NCI-H2107 treated with DMSO at 0.1 percent for 48 hours (cell line): ENCODE results near the gene CTNNBL1.

ENCODE experiments used
- DNase-seq: peaks from one replicate; lab custom pipeline; 2025; ENCODE audit not compliant: unreplicated experiment; lab: John Stamatoyannopoulos, UW

The CTNNBL1 gene

DNA sequence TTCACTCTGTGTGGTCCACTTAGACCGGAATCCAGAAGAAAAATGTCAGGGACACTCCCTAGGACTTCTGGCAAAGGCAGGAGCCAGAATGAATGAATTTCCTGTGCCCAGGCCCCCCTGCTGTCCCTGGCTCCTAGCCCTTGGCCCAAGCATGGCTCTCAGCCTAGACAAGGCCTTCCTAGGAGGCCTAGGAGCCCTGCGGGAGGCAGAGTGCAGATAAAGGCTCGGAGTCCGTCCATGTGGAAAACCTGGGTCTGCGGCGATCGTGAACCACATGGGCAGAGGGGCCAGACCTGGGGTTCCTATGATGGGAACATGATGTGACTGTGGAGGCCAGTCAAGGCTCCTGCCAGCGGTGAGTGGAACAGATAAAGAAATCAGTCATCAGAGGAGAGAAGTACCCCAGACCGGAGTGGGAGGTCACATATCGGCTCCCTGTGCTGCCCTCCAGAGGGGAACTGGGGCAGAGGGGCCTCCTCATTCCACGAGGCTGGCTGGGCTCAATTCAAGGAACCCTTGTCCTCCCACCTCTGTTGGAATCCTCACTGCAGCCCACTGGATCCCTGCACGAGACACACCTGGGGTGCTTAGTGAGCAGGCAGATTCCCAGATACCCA lies 203.2 kb downstream of the CTNNBL1 start:
- no peak for DNase-seq

DNA sequence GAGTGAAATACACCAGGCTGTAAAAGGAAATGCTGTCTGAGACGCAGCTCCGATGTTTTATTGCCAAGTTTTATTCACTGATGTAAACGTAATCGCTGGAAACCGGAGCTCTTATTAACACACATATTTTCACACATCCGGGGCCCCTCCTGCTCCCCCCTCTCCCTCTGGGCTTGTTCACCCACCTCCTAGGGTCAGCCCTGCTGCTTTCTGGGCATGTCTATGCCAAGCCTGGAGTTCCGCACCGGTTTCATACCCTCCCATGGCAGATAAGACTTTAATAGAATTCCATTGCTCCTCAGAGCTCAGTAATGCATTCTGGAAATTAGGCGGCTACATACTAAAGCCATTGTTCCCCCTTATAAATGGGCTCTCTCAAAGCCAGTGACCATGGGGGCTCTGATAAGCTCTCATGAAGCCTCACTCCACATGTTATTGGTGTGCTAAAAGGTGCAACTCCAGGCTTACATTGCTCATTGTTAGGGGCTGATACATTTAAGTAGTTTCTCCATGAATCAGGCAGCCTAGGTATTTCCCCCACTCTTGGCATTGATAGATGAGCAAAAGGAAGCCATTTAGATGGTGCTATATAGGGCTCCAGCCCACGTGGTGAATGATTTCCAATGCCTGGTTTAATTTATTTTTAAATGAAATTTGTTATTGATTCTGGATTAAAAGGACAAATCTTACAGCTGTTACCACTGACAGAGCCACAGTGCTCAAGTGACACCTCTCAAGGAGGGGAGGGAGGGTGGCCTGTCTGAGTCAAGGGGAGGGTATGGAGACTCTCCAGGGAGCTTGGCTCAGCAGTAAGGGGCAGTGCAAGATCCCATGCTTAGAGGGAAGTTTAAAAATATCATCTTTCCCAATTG lies 204.6 kb downstream of the CTNNBL1 start:
- no peak for DNase-seq

DNA sequence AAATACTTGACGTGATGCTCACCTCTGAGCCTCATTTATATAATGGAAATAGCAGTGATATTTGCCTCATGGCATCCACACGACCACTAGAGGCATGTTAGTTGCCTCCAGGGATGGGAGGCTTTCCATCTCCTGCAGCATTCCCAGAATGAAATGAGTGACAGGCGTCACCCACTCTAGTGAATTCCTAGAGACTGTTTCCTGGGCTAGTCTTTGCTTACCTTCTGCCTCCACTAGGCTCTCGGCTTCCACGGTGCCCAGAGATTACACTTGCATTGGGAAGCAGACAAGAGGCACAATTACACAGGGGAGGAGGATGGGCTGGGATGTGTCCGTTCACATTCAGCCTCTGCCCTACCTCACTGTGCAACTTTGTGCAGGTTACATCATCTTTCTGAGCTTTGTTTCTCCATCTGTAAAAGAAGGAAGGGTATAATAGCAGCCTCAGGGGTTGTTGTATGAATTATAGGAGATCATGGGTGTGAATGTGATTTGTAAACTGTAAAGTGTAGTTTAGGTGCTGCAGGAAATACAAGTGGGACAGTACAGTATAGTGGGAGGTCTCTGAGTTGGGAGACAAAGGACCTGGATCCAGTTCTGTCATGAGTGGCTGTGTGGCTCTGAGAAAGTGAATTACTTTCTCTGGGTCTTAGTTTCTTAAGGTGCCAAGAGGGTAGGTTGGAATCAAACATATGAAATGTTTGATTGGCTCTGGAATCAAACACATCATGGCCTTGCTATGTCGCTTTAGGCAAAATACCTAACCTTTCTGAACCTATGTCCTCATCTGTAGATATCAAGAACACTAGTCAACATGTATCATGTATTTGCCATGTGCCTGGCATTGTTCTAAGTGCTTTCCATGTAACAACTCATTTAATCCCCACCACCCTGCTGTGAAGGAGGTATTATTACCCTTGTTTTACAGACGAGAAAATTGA lies 205.5 kb downstream of the CTNNBL1 start:
- no peak for DNase-seq

DNA sequence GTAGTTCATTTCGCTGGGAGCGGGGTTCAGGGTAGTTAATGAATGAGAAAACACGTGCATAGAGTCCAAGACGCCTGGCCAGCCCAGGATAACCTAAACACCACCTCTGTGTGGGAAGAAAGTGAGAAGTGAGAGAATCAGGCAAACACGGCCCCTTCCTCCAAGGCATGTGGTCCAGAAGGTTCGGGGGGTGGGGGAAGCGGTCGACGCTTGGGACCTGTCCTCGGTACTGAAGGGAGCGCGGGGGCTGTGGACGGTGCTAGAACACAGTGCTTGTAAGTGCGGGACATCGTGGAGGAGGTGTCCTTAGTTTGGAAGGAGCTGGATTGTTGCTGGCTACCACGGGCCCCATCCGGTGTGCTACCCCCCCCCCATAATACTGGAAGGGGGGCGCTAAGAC lies 207.4 kb downstream of the CTNNBL1 start:
- DNase-seq, result no peak

DNA sequence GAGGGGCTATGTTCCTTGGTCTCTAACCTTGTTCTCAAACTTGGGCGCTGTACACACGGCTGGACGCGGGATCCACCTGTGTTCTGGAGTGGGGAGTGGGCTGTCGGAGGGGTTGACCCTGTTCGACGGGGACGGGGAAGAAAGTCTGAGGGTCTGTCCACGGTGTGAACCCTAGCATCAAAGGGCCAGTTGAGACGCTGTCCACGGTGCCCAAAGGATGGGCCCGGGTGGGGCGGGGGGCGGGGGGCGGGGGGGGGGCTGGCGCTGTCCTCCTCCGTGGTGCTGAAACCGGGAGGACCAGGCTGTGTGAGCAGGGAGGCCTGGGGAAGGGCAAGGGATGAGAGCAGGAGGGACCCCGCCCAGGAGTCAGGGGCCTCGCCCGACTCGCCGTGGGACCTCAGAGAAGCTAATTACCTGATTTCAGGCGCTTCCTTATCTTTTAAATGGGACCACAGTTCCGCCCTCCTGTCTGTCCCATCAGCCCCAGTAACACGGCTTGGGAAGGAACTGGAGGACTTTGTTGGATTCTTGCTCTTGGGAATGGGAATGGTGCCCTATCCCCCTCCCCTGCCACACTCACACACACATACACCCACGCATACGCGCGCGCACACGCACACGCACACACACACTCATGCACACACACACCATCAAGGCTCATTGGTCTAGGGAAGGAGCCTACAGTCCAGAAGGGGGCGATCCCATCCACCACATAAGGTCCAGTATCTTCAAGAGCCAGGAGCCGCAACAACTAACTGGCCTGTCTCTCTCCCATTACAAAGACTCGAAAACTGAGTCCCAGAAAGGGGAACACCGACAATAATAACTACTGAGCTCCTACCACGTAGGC lies 208.0 kb downstream of the CTNNBL1 start:
- DNase-seq, result no peak

DNA sequence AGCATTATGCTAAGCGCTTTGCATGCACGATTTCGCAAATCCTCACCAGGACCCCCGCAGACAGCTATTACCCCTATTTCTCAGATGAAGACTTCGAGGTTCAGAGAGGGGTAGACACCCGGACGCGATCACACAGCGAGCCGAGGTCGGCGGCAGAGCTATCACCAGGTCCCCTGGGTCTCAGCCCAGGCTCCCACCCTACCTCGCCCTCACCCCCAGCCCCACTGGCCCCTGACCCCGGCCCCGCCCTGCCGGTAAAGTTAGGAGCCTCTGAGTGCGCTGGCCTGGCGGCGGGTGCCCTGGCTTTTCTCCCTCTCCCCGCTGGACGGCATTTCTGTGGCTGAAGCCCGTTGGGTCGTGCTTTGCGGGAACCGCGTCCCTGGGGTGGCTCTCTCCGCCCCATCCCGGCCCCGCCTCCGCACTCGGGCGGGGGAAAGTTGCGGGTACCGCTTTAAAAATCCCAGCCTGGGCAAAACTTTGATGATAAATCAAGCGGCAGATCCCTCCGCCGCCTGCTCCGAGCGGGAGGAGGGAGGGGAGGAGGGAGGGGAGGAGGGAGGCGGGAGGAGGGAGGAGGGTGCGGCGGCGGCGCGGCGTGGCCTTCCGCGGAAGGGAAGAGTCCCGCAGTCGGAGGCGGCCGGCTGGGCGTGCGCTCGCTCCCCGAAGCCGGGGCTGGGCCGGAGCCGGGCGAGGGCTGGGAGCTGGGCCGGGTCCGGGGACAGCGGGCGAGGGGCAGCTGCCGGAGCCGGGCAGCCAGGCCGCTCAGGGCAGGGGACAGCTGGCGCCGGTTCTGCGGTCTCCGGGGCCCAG lies 208.9 kb downstream of the CTNNBL1 start, which contains the start of gene VSTM2L:
VSTM2L (plus strand) TSS at position 624 of the 810 bp plus-strand sequence. CDS start 224 bp downstream, outside the sequence.
- no peak for DNase-seq

DNA sequence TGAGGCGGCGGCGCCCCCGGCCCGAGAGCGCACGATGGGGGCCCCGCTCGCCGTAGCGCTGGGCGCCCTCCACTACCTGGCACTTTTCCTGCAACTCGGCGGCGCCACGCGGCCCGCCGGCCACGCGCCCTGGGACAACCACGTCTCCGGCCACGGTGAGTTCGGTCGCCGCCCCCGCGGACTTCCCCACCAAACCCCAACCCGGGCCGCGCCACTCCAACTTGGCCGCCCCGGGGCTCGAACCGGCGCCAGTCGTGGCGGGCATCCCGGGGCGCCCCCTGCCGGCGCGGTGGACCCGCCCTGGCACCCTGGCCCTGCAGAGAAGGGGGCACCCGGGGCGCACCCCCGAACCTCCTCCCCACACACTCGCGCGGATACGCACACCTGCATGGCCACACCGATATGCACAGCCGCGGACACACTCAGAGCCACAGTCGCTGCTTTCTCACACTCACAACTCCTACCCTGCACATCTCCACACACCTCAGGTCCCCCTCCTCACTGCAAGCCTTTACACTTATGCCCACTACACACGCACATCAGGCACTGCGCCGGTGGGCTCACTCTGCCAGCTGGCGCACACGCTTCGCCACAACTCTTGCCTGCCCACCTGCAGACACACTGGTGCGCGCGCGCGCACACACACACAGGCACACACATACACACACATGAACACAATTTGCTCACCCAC lies 209.6 kb downstream of the CTNNBL1 start:
- DNase-seq, result no peak

DNA sequence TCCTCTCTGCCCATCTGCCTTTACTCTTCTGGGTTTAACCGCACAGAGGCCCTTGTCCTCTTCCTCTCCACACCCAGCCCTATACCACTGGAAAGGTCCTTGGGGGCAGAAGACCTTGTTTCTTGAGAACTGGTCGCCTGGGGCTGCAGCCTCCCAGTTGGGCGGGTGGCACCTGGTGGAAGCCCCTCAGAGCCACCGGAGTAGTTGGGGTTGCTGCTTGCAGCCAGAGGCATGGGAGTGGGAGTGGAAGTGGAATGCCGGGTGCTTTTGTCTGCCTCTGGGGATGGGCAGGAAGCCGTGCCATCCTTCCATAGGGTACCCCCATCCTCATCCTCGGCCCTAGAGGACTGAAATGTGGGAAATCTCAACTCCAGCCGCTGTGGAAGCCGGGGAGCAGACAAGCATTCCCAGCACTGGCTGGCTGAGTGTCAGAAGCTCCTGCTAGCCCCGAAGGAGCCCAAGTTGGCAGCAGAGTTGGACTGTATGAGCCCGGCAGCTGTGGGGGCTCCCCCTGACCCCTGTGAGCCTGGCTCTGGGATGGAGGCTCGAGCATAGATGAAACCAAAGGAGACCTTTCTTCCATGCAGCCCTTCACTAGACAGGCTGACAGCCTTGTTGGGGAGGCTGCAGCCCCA lies 210.3 kb downstream of the CTNNBL1 start:
- DNase-seq, result no peak

DNA sequence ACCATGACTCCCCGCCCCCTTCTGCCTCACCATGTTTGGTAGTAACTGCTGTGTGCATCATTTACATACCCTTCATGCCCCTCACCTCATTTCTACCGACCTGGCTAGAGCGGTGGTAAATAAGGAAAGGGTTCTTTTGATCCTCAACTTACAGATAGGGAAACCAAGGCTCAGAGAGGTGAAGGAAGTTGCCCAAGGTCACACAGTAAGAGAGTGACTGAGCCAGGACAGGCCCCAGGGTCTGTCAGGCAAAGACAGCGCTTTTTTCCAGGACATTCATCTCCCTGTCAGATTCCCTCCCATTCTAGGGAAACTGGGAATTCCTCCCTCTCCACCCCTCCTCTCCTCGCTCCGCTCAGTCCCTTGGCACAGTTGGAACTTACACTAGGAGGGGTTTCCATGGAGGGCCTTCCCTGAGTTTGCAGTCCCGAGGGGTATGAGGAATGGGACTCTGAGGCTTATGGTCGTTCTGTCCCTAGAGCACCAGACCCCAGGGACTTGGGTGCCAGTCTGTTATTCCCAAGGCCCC lies 211.1 kb downstream of the CTNNBL1 start:
- no peak for DNase-seq

DNA sequence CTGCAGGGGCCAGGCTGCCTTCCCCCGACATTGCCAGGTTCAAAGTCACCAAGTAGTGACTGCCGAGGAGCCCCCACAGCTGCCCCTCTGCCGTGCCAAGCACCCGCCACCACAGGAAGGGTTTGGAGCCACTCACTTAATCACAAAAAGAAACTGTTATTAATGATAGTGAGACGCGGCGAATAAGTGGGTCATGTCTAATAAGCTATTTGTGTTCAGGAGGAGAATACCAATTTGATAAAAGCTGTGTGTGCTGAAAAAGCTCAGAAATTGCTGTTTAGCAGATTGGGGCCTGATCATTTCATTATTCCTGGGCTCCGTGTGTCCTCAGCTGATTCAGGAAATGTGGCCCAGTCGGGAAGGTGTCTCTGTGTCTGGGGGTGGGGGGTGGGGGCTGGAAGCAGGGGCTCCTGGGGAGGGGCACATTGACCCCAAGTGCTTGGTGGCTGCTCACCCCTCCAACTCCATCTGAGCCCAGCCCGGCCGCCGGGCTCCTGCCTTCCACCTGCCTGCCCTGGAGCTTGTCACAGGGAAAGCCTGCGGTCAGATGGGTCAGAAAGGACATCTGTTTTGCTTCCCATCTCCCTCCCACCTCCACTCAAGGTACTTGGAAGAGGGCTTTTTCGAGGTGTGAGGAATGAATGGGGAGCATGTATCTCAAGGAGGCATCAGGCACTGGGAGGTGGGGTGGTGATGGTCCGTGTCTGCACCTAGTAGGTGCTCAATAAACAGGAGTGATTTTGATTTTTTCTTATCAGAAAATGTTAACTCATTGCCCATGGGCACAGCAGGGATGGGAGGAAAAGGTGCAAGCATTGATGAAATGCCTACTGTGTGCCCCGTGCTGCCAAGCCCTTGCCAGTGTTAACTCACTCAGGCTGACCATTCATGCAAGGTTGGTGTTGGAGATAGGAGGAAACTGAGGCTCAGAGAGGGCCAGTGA lies 212.1 kb downstream of the CTNNBL1 start:
- no peak for DNase-seq

DNA sequence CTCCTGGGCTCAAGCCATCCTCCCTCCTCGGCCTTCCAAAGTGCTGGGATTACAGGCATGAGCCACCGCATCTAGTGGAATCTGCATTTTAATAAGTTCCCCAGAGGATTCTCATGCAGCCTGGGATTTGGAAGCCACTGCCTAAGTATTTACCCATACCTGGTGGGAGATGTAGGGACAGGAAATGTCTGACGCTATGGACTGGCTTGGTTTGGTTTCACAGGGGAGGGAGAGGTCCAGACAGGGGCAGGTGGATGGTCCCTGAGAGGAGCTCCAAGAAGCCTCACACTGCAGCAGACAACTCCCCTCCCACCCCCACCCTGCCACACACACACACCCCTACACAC lies 213.5 kb downstream of the CTNNBL1 start:
- no peak for DNase-seq

DNA sequence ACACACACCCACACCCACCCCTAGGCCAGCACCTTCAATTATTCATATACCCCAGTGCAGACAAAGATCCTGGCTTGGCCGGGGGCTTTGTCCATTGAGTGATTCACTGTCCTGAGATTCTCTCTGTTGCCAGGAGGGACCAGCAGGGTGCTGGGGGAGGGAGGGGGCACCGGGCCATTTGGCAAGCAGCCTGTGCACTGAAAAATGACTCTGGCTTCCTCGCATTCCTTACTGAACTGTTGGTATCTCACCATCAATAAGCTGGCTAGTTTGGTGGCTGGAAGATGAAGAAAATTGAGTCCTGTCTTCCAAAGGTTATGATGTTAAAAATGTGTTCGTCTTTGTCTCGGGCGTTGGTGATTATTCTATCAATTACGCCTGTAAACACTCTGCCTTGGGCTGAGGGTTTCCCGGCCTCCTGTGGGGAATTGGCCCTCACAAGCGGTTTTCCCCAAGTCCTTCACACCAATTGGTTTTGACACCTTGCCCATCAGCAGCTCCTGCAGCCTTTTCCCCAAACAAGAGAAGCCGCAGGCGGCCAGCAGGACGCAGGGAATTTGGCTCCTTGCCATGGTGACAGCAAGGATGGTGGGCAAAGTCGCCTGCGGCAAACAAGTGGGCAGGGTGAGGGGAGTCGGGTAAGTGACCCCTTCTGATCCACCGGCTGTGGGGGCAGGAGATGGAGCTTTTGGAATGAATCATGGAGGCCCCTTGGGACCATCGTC lies 214.0 kb downstream of the CTNNBL1 start:
- DNase-seq, result no peak

DNA sequence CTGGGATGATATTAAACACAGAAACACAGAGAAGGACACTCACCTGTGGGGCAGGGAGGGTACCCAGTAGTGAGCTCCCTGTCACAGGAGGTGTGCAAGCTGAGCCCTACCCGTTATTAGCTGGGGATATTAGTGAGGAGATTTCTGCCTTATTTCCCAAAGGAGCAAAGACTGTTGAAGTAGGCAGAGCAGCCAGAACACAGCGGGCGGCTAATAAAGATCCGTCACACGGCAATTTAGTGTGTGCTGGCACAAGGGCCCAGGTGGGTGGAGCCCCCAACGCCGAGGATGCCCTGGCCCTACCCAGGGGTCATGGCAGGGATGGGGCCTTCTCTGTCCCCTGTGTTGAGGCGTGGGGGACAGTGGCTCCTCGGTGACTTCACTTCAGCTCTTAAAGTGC lies 217.4 kb downstream of the CTNNBL1 start:
- DNase-seq, result no peak

DNA sequence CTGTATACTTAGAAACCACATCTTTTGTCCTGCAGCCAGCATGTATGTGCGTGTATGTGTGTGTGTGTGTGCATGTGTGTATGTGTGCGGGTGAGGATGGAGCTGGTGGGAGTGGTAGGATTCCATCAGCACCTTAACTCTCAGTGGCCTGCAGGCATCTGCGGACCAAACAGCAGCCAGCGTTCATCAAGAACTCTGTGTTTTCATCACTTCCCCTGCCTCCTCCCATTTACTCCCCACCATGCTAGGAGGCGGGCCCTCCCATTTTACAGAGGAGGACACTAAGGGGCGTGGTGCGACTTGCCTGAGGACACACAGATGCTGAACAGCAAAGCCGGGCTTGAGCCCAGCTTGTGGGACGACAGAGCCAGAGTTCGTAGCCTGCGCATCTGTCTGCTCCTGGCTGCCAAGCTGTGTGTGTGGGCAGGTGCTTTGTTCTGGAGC lies 218.0 kb downstream of the CTNNBL1 start:
- DNase-seq, result no peak

DNA sequence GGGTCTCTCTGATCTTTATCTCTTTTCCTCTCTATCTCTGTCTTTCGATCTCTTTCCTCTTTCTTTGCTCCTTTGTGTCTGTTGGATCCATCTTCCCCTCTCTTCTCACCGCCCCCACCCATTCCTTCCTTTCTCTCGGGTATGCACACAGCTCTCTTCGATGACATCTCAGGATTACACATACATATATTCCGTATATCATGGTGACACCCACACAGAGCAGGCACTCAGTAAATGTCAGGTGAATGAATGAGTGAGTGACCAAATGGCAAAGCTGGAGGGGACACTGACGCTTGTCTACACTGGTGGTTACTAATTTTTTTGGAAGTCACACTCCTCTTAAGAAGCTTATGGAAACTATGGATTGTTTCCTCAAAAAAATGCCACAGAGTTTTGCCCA lies 219.0 kb downstream of the CTNNBL1 start:
- DNase-seq, result no peak

DNA sequence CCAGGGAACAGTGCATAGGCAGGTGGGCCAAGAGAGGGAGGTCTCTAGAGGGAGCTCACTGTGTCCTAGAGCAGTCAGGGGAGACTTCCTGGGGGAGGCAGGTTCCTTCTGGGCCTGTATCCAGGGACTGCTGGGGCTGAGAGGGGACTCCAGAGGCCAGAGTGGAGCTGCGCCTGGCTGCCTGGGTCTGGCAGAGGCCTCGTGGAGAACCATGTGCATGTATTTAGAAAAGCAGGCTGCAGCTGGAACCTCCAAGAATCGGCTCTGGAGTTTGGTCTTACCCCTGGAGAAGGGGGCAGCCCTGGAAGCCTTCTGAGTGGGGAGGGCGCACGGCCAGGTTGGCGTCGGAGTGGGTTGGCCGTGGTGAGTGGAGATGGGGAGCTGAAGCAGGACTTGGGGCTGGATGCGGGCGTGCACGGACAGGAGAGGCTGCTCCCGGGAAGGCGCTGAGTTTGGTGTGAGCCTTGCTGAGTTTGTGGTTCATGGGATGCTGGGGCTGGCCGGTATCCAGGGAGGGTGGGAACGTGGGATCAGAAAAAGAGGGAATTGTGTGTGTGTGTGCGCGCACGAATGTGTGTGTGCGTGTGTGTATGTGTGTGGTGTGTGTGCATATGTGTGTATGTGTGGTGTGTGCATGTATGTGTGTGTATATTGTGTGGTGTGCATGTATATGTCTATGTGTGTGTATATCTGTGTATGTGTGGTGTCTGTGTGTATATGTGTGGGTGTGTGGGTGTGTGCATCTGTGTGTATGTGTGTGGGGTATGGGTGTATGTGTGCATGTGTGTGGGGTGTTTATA lies 219.9 kb downstream of the CTNNBL1 start:
- no peak for DNase-seq
